H9 (cell line): Measurements from ENCODE around the gene SERINC3. TPM values are rescaled to one million over a fixed set of nuclear protein-coding genes. Genes with fewer than 3 reads are reported as not detected.

Source experiments
- DNase-seq: peaks from one replicate; pipeline ENCODE4 v3.0.0-alpha.2; 2017
- H2AFZ ChIP-seq: one replicate; pipeline ENCODE4 v1.6.1; 2013; ENCODE audit warnings: mild to moderate bottlenecking, low read length, control low read depth, moderate library complexity
- H2AK5ac ChIP-seq: 2 replicates; pipeline ENCODE4 v1.6.1; 2013; ENCODE audit warnings: low read length, control low read depth, mixed read lengths; ENCODE audit not compliant: insufficient read length
- H2BK120ac ChIP-seq: one replicate; pipeline ENCODE4 v1.6.1; 2013; ENCODE audit warnings: low read depth, mild to moderate bottlenecking, low read length, control low read depth, inconsistent platforms; ENCODE audit not compliant: poor library complexity, severe bottlenecking
- H2BK12ac ChIP-seq: 2 replicates; pipeline ENCODE4 v1.6.1; 2013; ENCODE audit warnings: low read length, control low read depth, mixed read lengths, low read depth; ENCODE audit not compliant: insufficient read length
- H2BK15ac ChIP-seq: 2 replicates; pipeline ENCODE4 v1.6.1; 2013; ENCODE audit warnings: low read depth, low read length, control low read depth
- H2BK20ac ChIP-seq: one replicate; pipeline ENCODE4 v1.6.1; 2013; ENCODE audit warnings: low read depth, mild to moderate bottlenecking, low read length, control low read depth, inconsistent platforms; ENCODE audit not compliant: poor library complexity, severe bottlenecking
- H2BK5ac ChIP-seq: 2 replicates; pipeline ENCODE4 v1.6.1; 2013; ENCODE audit warnings: low read length, control low read depth, mixed read lengths; ENCODE audit not compliant: insufficient read length
- H3K14ac ChIP-seq: 2 replicates; pipeline ENCODE4 v1.6.1; 2013; ENCODE audit warnings: low read length, control low read depth; ENCODE audit not compliant: insufficient read depth
- H3K18ac ChIP-seq: 2 replicates; pipeline ENCODE4 v1.6.1; 2013; ENCODE audit warnings: low read depth, mild to moderate bottlenecking, mixed read lengths, low read length, control low read depth; ENCODE audit not compliant: insufficient read length
- H3K23ac ChIP-seq: 2 replicates; pipeline ENCODE4 v1.6.1; 2013; ENCODE audit warnings: low read length, control low read depth, mixed read lengths, low read depth; ENCODE audit not compliant: insufficient read length
- H3K23me2 ChIP-seq: 2 replicates; pipeline ENCODE4 v1.6.1; 2013; ENCODE audit warnings: low read depth, mild to moderate bottlenecking, mixed read lengths, low read length, control low read depth; ENCODE audit not compliant: insufficient read length, poor library complexity, severe bottlenecking
- H3K27ac ChIP-seq: 2 replicates; pipeline ENCODE4 v1.5.1; 2013; ENCODE audit warnings: low read length, control low read depth, mixed read lengths, low read depth; ENCODE audit not compliant: insufficient read length
- H3K27me3 ChIP-seq: 2 replicates; pipeline ENCODE4 v1.6.1; 2013; ENCODE audit warnings: low read length, control low read depth, inconsistent platforms; ENCODE audit not compliant: insufficient read depth
- H3K4ac ChIP-seq: 2 replicates; pipeline ENCODE4 v1.6.1; 2013; ENCODE audit warnings: low read depth, mild to moderate bottlenecking, control low read depth, inconsistent platforms, low read length, moderate library complexity
- H3K4me1 ChIP-seq: 2 replicates; pipeline ENCODE4 v1.6.1; 2013; ENCODE audit warnings: low read length, control low read depth, inconsistent platforms; ENCODE audit not compliant: insufficient read depth
- H3K4me2 ChIP-seq: 2 replicates; pipeline ENCODE4 v1.6.1; 2013; ENCODE audit warnings: low read length, control low read depth, mixed read lengths; ENCODE audit not compliant: insufficient read length, insufficient read depth
- H3K56ac ChIP-seq: 2 replicates; pipeline ENCODE4 v1.6.1; 2013; ENCODE audit warnings: low read depth, mild to moderate bottlenecking, mixed read lengths, low read length, control low read depth; ENCODE audit not compliant: insufficient read length
- H3K79me1 ChIP-seq: 2 replicates; pipeline ENCODE4 v1.6.1; 2013; ENCODE audit warnings: low read depth, mild to moderate bottlenecking, moderate library complexity, low read length, control low read depth, inconsistent platforms; ENCODE audit not compliant: insufficient read depth, poor library complexity, severe bottlenecking
- H3K79me2 ChIP-seq: 2 replicates; pipeline ENCODE4 v1.6.1; 2013; ENCODE audit warnings: low read length, control low read depth, inconsistent platforms; ENCODE audit not compliant: insufficient read depth
- H3K9ac ChIP-seq: 2 replicates; pipeline ENCODE4 v1.6.1; 2013; ENCODE audit warnings: low read length, control low read depth, mixed read lengths; ENCODE audit not compliant: insufficient read length; ENCODE audit errors: extremely low read depth
- H3K9me3 ChIP-seq: one replicate; pipeline ENCODE4 v1.6.1; 2013; ENCODE audit warnings: low read depth, low read length, inconsistent platforms; ENCODE audit not compliant: control insufficient read depth
- H3T11ph ChIP-seq: one replicate; pipeline ENCODE4 v1.6.1; 2013; ENCODE audit warnings: mild to moderate bottlenecking, low read length, control low read depth, inconsistent platforms
- H4K20me1 ChIP-seq: one replicate; pipeline ENCODE4 v1.6.1; 2013; ENCODE audit not compliant: control insufficient read depth, insufficient read length, insufficient read depth
- H4K5ac ChIP-seq: 2 replicates; pipeline ENCODE4 v1.6.1; 2013; ENCODE audit warnings: low read depth, mild to moderate bottlenecking, mixed read lengths, low read length, control low read depth; ENCODE audit not compliant: insufficient read length
- H4K8ac ChIP-seq: replicated peaks from 2 replicates; pipeline ENCODE4 v1.6.1; 2013; ENCODE audit warnings: low read length, control low read depth, mixed read lengths, low read depth; ENCODE audit not compliant: insufficient read length
- H4K91ac ChIP-seq: 2 replicates; pipeline ENCODE4 v1.6.1; 2013; ENCODE audit warnings: low read depth, mild to moderate bottlenecking, moderate library complexity, mixed read lengths, low read length, control low read depth; ENCODE audit not compliant: insufficient read length
- H3K27ac Mint-ChIP-seq, 3 experiments: 2 replicates in 2 of 3; 3 replicates in 1 of 3; pipeline ENCODE4 v1.8.0; 2020 to 2021; ENCODE audit warnings: mixed read lengths in 3 of 3, mild to moderate bottlenecking in 1 of 3, moderate library complexity in 1 of 3
- H3K27me3 Mint-ChIP-seq: 2 replicates; pipeline ENCODE4 v1.8.0; 2021; ENCODE audit warnings: low read depth, mild to moderate bottlenecking, moderate library complexity, mixed read lengths
- H3K36me3 Mint-ChIP-seq, 3 experiments: 2 replicates in 2 of 3; 3 replicates in 1 of 3; pipeline ENCODE4 v1.8.0; 2020 to 2021; ENCODE audit warnings: low read depth in 3 of 3, mixed read lengths in 3 of 3; ENCODE audit not compliant: insufficient read depth in 1 of 3
- H3K4me1 Mint-ChIP-seq, 2 experiments: 2 replicates each; pipeline ENCODE4 v1.8.0; 2020; ENCODE audit warnings: mixed read lengths in 2 of 2
- H3K4me3 Mint-ChIP-seq, 2 experiments: 2 replicates in 1 of 2; 3 replicates in 1 of 2; pipeline ENCODE4 v1.8.0; 2020 to 2021; ENCODE audit warnings: mild to moderate bottlenecking in 2 of 2, mixed read lengths in 2 of 2, moderate library complexity in 1 of 2
- H3K9me3 Mint-ChIP-seq, 2 experiments: 2 replicates in 1 of 2; 3 replicates in 1 of 2; pipeline ENCODE4 v1.8.0; 2020; ENCODE audit warnings: mild to moderate bottlenecking in 2 of 2, mixed read lengths in 2 of 2, moderate library complexity in 1 of 2
- WGBS: extraction: QIAGEN DNeasy Blood & Tissue Kit; methylation state at CpG from one replicate; pipeline ENCODE4 v1.1.7; 2013; ENCODE audit warnings: missing lambda C conversion rate, low lambda C conversion rate, mixed read lengths; ENCODE audit not compliant: insufficient read length; ENCODE audit errors: extremely low coverage; 5-methylcytosine and 5-hydroxymethylcytosine counted together
- total RNA-seq: library from RNA; stranded (reverse); gene quantifications from 2 replicates; pipeline ENCODE4 v1.2.1, GENCODE V29; 2021
- TF ChIP-seq, protein P1 (sequence below): fragments of 200-600 bp; sonication (generic); conservative IDR thresholded peaks from 3 replicates; pipeline ENCODE4 v1.8.0; 2021; ENCODE audit warnings: antibody characterized with exemption, mild to moderate bottlenecking

The SERINC3 gene
- total RNA-seq, 1 experiment from 2014 or later = 41.5 TPM

DNA sequence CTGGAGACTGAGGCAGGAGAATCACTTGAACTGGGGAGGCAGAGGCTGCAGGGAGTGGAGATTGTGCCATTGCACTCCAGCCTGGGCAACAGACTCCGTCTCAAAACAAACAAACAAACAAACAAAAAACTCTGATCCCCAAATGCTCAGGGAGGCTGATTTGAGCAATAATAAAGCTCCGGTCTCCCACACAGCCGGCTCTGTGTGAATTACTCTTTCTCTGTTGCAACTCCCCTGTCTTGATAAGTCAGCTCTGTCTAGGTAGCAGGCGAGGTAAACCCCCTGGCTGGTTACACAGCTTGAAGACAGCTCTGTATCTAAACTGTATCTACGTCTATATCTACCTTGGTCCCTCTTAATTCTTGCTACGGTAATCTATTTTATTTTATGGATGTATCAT, 6.4 kb upstream of the SERINC3 start:
- Histone ChIP-seq H2AK5ac (no peak overlapping the region), H2AFZ (no peak overlapping the region), H3K4me2 (no peak overlapping the region), H3K14ac (no peak overlapping the region), H4K20me1 (no peaks in the 10 kb centered on the region), H3K79me1 (peaks cover 3% of the 10 kb centered on the region), H3K27ac (no peak overlapping the region), H4K91ac (no peak overlapping the region), H3K27me3 (no peaks in the 10 kb centered on the region), H3K56ac (no peak overlapping the region), H3K18ac (no peak overlapping the region), H2BK120ac (no peak overlapping the region), H2BK5ac (no peak overlapping the region), H2BK12ac (no peak overlapping the region), H3T11ph (no peak overlapping the region), H3K9me3 (no peaks in the 10 kb centered on the region), H2BK20ac (no peak overlapping the region), H3K79me2 (no peaks in the 10 kb centered on the region), H4K8ac (no peak overlapping the region), H3K23ac (no peak overlapping the region), H3K23me2 (peaks cover 14% of the 10 kb centered on the region), H3K9ac (no peak overlapping the region), H2BK15ac (no peak overlapping the region), H4K5ac (no peak overlapping the region), H3K4me1 (peaks cover 5% of the 10 kb centered on the region; the same call in 1 of the 2 replicates), H3K4ac (no peak overlapping the region)
- no peak overlapping the region; a peak in 1 of 5 replicates for H3K4me3 Mint-ChIP-seq
- no peak overlapping the region for H3K27ac Mint-ChIP-seq
- DNase-seq = no peak
- H3K9me3 Mint-ChIP-seq = 0 out of 5 replicates have a peak, but pooled peaks cover 0 to 2% of the 10 kb centered on the region in 2 experiments
- no CpG with 5 or more reads among the region's 6 CpGs for WGBS
- TF ChIP-seq, protein P1, sequence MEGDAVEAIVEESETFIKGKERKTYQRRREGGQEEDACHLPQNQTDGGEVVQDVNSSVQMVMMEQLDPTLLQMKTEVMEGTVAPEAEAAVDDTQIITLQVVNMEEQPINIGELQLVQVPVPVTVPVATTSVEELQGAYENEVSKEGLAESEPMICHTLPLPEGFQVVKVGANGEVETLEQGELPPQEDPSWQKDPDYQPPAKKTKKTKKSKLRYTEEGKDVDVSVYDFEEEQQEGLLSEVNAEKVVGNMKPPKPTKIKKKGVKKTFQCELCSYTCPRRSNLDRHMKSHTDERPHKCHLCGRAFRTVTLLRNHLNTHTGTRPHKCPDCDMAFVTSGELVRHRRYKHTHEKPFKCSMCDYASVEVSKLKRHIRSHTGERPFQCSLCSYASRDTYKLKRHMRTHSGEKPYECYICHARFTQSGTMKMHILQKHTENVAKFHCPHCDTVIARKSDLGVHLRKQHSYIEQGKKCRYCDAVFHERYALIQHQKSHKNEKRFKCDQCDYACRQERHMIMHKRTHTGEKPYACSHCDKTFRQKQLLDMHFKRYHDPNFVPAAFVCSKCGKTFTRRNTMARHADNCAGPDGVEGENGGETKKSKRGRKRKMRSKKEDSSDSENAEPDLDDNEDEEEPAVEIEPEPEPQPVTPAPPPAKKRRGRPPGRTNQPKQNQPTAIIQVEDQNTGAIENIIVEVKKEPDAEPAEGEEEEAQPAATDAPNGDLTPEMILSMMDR = no peak
- H3K27me3 Mint-ChIP-seq = no peaks in the 10 kb centered on the region
- peaks cover 16 to 32% of the 10 kb centered on the region in 2 experiments for H3K4me1 Mint-ChIP-seq
- H3K36me3 Mint-ChIP-seq = no peaks in the 10 kb centered on the region; a peak in 1 of 7 replicates
